ENCODE measurements around the gene DOK7.

Gene DOK7

GRCh38 chr4:3496021-3496420 is 32.9 kb downstream of the DOK7 start:
- no peak overlapping the region for H3K4me3 Mint-ChIP-seq
- H3K9me3 Mint-ChIP-seq = no peaks in the 10 kb centered on the region
- H3K27ac Mint-ChIP-seq = no peak overlapping the region
- intact Hi-C loops (cut with micrococcal nuclease) = no loop called here
- H3K36me3 Mint-ChIP-seq (ENCODE audit: low read depth) = peaks cover 25% of the 10 kb centered on the region
- peaks cover 4% of the 10 kb centered on the region for H3K4me1 Mint-ChIP-seq (ENCODE audit: low read depth)
- H3K27me3 Mint-ChIP-seq = peaks cover 54% of the 10 kb centered on the region

GRCh38 chr4:3497095-3497494 is 34.0 kb downstream of the DOK7 start:
- Mint-ChIP-seq H3K27ac (no peak overlapping the region), H3K9me3 (no peaks in the 10 kb centered on the region), H3K36me3 (ENCODE audit: low read depth) (peaks cover 36% of the 10 kb centered on the region), H3K4me3 (no peak overlapping the region), H3K27me3 (peaks cover 43% of the 10 kb centered on the region), H3K4me1 (ENCODE audit: low read depth) (no peaks in the 10 kb centered on the region)
- intact Hi-C loops (cut with micrococcal nuclease) = no loop called here

- intact Hi-C loops (cut with micrococcal nuclease) = no loop called here
- H3K4me3 Mint-ChIP-seq = no peak overlapping the region
- H3K27ac Mint-ChIP-seq = no peak overlapping the region
- peaks cover 37% of the 10 kb centered on the region for H3K27me3 Mint-ChIP-seq
- H3K4me1 Mint-ChIP-seq (ENCODE audit: low read depth) = peaks cover 6% of the 10 kb centered on the region
- H3K9me3 Mint-ChIP-seq = no peaks in the 10 kb centered on the region
- H3K36me3 Mint-ChIP-seq (ENCODE audit: low read depth) = peaks cover 43% of the 10 kb centered on the region
These were observed 34.6 kb downstream of the DOK7 start for GRCh38 chr4:3497523-3498389.

- H3K9me3 Mint-ChIP-seq = no peaks in the 10 kb centered on the region
- H3K36me3 Mint-ChIP-seq (ENCODE audit: low read depth) = peaks cover 49% of the 10 kb centered on the region
- H3K4me3 Mint-ChIP-seq = no peak overlapping the region
- peaks cover 34% of the 10 kb centered on the region for H3K27me3 Mint-ChIP-seq
- intact Hi-C loops (cut with micrococcal nuclease) = no loop called here
- no peak overlapping the region for H3K27ac Mint-ChIP-seq
- peaks cover 10% of the 10 kb centered on the region for H3K4me1 Mint-ChIP-seq (ENCODE audit: low read depth)
These were observed 35.3 kb downstream of the DOK7 start for GRCh38 chr4:3498407-3498806.

- Mint-ChIP-seq H3K4me3 (no peak overlapping the region), H3K4me1 (ENCODE audit: low read depth) (peaks cover 14% of the 10 kb centered on the region), H3K27me3 (peaks cover 28% of the 10 kb centered on the region), H3K27ac (no peak overlapping the region), H3K36me3 (ENCODE audit: low read depth) (peaks cover 55% of the 10 kb centered on the region), H3K9me3 (no peaks in the 10 kb centered on the region)
- intact Hi-C loops (cut with micrococcal nuclease) = no loop called here
These were observed 35.9 kb downstream of the DOK7 start for GRCh38 chr4:3498901-3499510.

- intact Hi-C loops (cut with micrococcal nuclease) = no loop called here
- H3K36me3 Mint-ChIP-seq (ENCODE audit: low read depth) = peaks cover 62% of the 10 kb centered on the region
- H3K27me3 Mint-ChIP-seq = peaks cover 22% of the 10 kb centered on the region
- H3K9me3 Mint-ChIP-seq = no peaks in the 10 kb centered on the region
- H3K4me3 Mint-ChIP-seq = no peak overlapping the region
- H3K4me1 Mint-ChIP-seq (ENCODE audit: low read depth) = peaks cover 14% of the 10 kb centered on the region
- no peak overlapping the region for H3K27ac Mint-ChIP-seq
These were observed 36.6 kb downstream of the DOK7 start for GRCh38 chr4:3499710-3500109.

- Mint-ChIP-seq H3K4me1 (ENCODE audit: low read depth) (peaks cover 14% of the 10 kb centered on the region), H3K27ac (no peak overlapping the region), H3K27me3 (peaks cover 18% of the 10 kb centered on the region), H3K36me3 (ENCODE audit: low read depth) (peaks cover 66% of the 10 kb centered on the region), H3K9me3 (no peaks in the 10 kb centered on the region), H3K4me3 (no peak overlapping the region)
- intact Hi-C loops (cut with micrococcal nuclease) = no loop called here
These were observed 37.0 kb downstream of the DOK7 start for GRCh38 chr4:3500111-3500510.

- no peak overlapping the region for H3K27ac Mint-ChIP-seq
- H3K27me3 Mint-ChIP-seq = peaks cover 15% of the 10 kb centered on the region
- intact Hi-C loops (cut with micrococcal nuclease) = no loop called here
- peaks cover 72% of the 10 kb centered on the region for H3K36me3 Mint-ChIP-seq (ENCODE audit: low read depth)
- H3K9me3 Mint-ChIP-seq = no peaks in the 10 kb centered on the region
- no peak overlapping the region for H3K4me3 Mint-ChIP-seq
- H3K4me1 Mint-ChIP-seq (ENCODE audit: low read depth) = peaks cover 14% of the 10 kb centered on the region
These were observed 37.6 kb downstream of the DOK7 start for GRCh38 chr4:3500634-3501101.

GRCh38 chr4:3501126-3501824 is 38.2 kb downstream of the DOK7 start:
- Mint-ChIP-seq H3K4me1 (ENCODE audit: low read depth) (peaks cover 14% of the 10 kb centered on the region), H3K27ac (no peak overlapping the region), H3K4me3 (no peak overlapping the region), H3K9me3 (no peaks in the 10 kb centered on the region), H3K27me3 (peaks cover 9% of the 10 kb centered on the region), H3K36me3 (ENCODE audit: low read depth) (peaks cover 78% of the 10 kb centered on the region)
- intact Hi-C loops (cut with micrococcal nuclease) = no loop called here

- Mint-ChIP-seq H3K4me1 (ENCODE audit: low read depth) (peaks cover 14% of the 10 kb centered on the region), H3K4me3 (no peak overlapping the region), H3K9me3 (no peaks in the 10 kb centered on the region), H3K36me3 (ENCODE audit: low read depth) (peaks cover 84% of the 10 kb centered on the region), H3K27me3 (peaks cover 4% of the 10 kb centered on the region), H3K27ac (no peak overlapping the region)
- intact Hi-C loops (cut with micrococcal nuclease) = no loop called here
These were observed 38.8 kb downstream of the DOK7 start for GRCh38 chr4:3501825-3502425.

- no peaks in the 10 kb centered on the region for H3K9me3 Mint-ChIP-seq
- H3K4me1 Mint-ChIP-seq (ENCODE audit: low read depth) = peaks cover 15% of the 10 kb centered on the region
- H3K27me3 Mint-ChIP-seq = no peaks in the 10 kb centered on the region
- intact Hi-C loops (cut with micrococcal nuclease) = no loop called here
- H3K27ac Mint-ChIP-seq = no peak overlapping the region
- H3K36me3 Mint-ChIP-seq (ENCODE audit: low read depth) = peaks cover 98% of the 10 kb centered on the region
- no peak overlapping the region for H3K4me3 Mint-ChIP-seq
These were observed 40.1 kb downstream of the DOK7 start for GRCh38 chr4:3502941-3503936.

- no peaks in the 10 kb centered on the region for H3K9me3 Mint-ChIP-seq
- intact Hi-C loops (cut with micrococcal nuclease) = no loop called here
- H3K4me1 Mint-ChIP-seq (ENCODE audit: low read depth) = peaks cover 24% of the 10 kb centered on the region
- H3K4me3 Mint-ChIP-seq = no peak overlapping the region
- H3K27me3 Mint-ChIP-seq = no peaks in the 10 kb centered on the region
- H3K36me3 Mint-ChIP-seq (ENCODE audit: low read depth) = peaks cover 95% of the 10 kb centered on the region
- H3K27ac Mint-ChIP-seq = no peak overlapping the region
These were observed 42.1 kb downstream of the DOK7 start for GRCh38 chr4:3505231-3505630.

GRCh38 chr4:3508542-3508941 is 45.4 kb downstream of the DOK7 start:
- Mint-ChIP-seq H3K36me3 (ENCODE audit: low read depth) (peaks cover 95% of the 10 kb centered on the region), H3K27me3 (no peaks in the 10 kb centered on the region), H3K9me3 (no peaks in the 10 kb centered on the region), H3K4me3 (no peak overlapping the region), H3K27ac (no peak overlapping the region), H3K4me1 (ENCODE audit: low read depth) (peaks cover 12% of the 10 kb centered on the region)
- intact Hi-C loops (cut with micrococcal nuclease) = no loop called here
